M059J (cell line): ENCODE data around the gene IFFO2. TPM values are rescaled to one million over a fixed set of nuclear protein-coding genes. Genes with fewer than 3 reads are reported as not detected.

ENCODE experiments used
- DNase-seq: peaks from one replicate; pipeline ENCODE4 v3.0.0-alpha.2; 2012; ENCODE audit warnings: low read depth
- total RNA-seq: library from RNA; depleted of rRNA; stranded (reverse); fragments of >200 nt; shearing (Covaris generic); gene quantifications from 2 replicates; pipeline ENCODE4 v1.2.3, GENCODE V29; 2014

Gene IFFO2
- total RNA-seq, 1 experiment from 2014 or later: 13.2 TPM

GRCh38 chr1:18972531-18972930, 16.1 kb upstream of the IFFO2 start:
- peak; percentile 84 for DNase-seq

GRCh38 chr1:18970762-18971161, 14.3 kb upstream of the IFFO2 start:
- DNase-seq: peak; percentile 78

- no peak for DNase-seq
Observed at GRCh38 chr1:18970358-18970757, 13.9 kb upstream of the IFFO2 start.

- no peak for DNase-seq
Observed at GRCh38 chr1:18967066-18967690, 10.7 kb upstream of the IFFO2 start.

GRCh38 chr1:18965206-18966173, 9.0 kb upstream of the IFFO2 start:
- DNase-seq: peak; percentile 91

GRCh38 chr1:18963968-18964367, 7.5 kb upstream of the IFFO2 start:
- DNase-seq: no peak

- no peak for DNase-seq
Observed at GRCh38 chr1:18962855-18963737, 6.6 kb upstream of the IFFO2 start.

GRCh38 chr1:18962121-18962721, 5.7 kb upstream of the IFFO2 start:
- DNase-seq: no peak

GRCh38 chr1:18960821-18961220, 4.3 kb upstream of the IFFO2 start:
- DNase-seq: no peak

GRCh38 chr1:18960409-18960808, 3.9 kb upstream of the IFFO2 start:
- no peak for DNase-seq

GRCh38 chr1:18959591-18959990, 3.1 kb upstream of the IFFO2 start:
- no peak for DNase-seq

- DNase-seq: peak; percentile 64
Observed at GRCh38 chr1:18957532-18958300, 1.2 kb upstream of the IFFO2 start.

GRCh38 chr1:18957136-18957521, 653 bp upstream of the IFFO2 start:
- DNase-seq: no peak

- peak; percentile 51 for DNase-seq
Observed at GRCh38 chr1:18955441-18956192, 859 bp downstream of the IFFO2 start.

GRCh38 chr1:18955131-18955440, 1.4 kb downstream of the IFFO2 start:
- DNase-seq: no peak

- DNase-seq: peak; percentile 60
Observed at GRCh38 chr1:18954270-18955071, 2.0 kb downstream of the IFFO2 start.

- peak; percentile 43 for DNase-seq
Observed at GRCh38 chr1:18953731-18954231, 2.7 kb downstream of the IFFO2 start.

GRCh38 chr1:18951818-18952391, 4.6 kb downstream of the IFFO2 start:
- peak; percentile 90 for DNase-seq

GRCh38 chr1:18951416-18951815, 5.1 kb downstream of the IFFO2 start:
- no peak for DNase-seq
